Psoas muscle (tissue), 8 donors: ENCODE data around the gene TCTN1. TPM values are rescaled to one million over a fixed set of nuclear protein-coding genes. Genes with fewer than 3 reads are reported as not detected.
"Not testable (repeated sequence)": the region's sequence is repeated elsewhere in the genome, so short reads cannot be mapped to it uniquely, and the experiment has no call there.

Experiments
- ATAC-seq, 4 donors: fragments of 200-7000 bp; cut with Tn5 transposase; one replicate each; pipeline ENCODE4 v1.9.1; 2020; ENCODE audit warnings: moderate library complexity in 3 of 4, mild to moderate bottlenecking in 2 of 4
- DNase-seq, 2 donors: peaks; one replicate each; pipeline ENCODE4 v3.0.0-alpha.2; 2020
- H3K27ac ChIP-seq: fragments of 200-600 bp; one replicate; pipeline ENCODE4 v1.8.0; 2022
- H3K27me3 ChIP-seq, 3 donors: fragments of 200-600 bp in 1 of 3; one replicate each; pipeline versions ENCODE4 v1.6.1 to v1.8.0; 2013 to 2022; ENCODE audit warnings: low read length in 2 of 3, mild to moderate bottlenecking in 2 of 3, moderate library complexity in 1 of 3; ENCODE audit not compliant: insufficient read depth in 3 of 3
- H3K36me3 ChIP-seq, 2 donors: fragments of 200-600 bp in 1 of 2; one replicate each; pipeline versions ENCODE4 v1.6.1 to v1.8.0; 2013 to 2022; ENCODE audit warnings: low read depth in 1 of 2, mild to moderate bottlenecking in 1 of 2, moderate library complexity in 1 of 2; ENCODE audit not compliant: insufficient read depth in 1 of 2
- H3K4me1 ChIP-seq: fragments of 200-600 bp; one replicate; pipeline ENCODE4 v1.8.0; 2022
- H3K4me3 ChIP-seq: fragments of 200-600 bp; one replicate; pipeline ENCODE4 v1.8.0; 2022; ENCODE audit warnings: mild to moderate bottlenecking
- H3K9me3 ChIP-seq: fragments of 200-600 bp; one replicate; pipeline ENCODE4 v1.8.0; 2022
- CTCF ChIP-seq: fragments of 200-600 bp; IDR thresholded peaks from one replicate; pipeline ENCODE4 v1.8.0; 2022; ENCODE audit warnings: antibody characterized with exemption
- WGBS, 3 donors: extraction: QIAGEN DNeasy Blood & Tissue Kit; methylation state at CpG; one replicate each; pipeline versions ENCODE4 v1.1.6 to v1.1.7; 2013; 5-methylcytosine and 5-hydroxymethylcytosine counted together
- intact Hi-C, 2 donors: fragments of 100-400 bp; cut with DNase I; formaldehyde crosslinking; loops; one replicate each; pipeline versions ENCODE4 v1.11.0 to v1.14.2; 2022
- polyA plus RNA-seq, 3 donors: library from polyadenylated mRNA; stranded (reverse); fragments of 200-250 nt; gene quantifications; one replicate each; pipeline ENCODE4 v1.2.3, GENCODE V29; 2013
- total RNA-seq, 4 donors: library from RNA; stranded (reverse); fragmentation: NEBNext Ultra II Directional in 2 of 4; extraction: Animal tissue kit (Norgen Biotek cat#: 25700) in 2 of 4; gene quantifications; one replicate each; pipeline versions ENCODE4 v1.2.1 to v1.2.4, GENCODE V29; 2021 to 2023
- donor health status: healthy with polysubstance abuse.
- donor health status: DM: no; HTN: no; CAD: no; lungs with moderate emphysema.
- donor health status: Bipolar disorder and iron deficiency.
- donor health status: healthy.
- donor health status: DM: yes; HTN: yes; CAD: no.
- donor health status: DM: no; HTN: no; CAD: no.
- donor health status: DM: no; HTN: no; CAD: no.
- donor health status: DM: yes; HTN: yes; CAD: no.

Gene TCTN1
- total and polyA plus RNA-seq, 7 donors = 4.0 to 24.7 (median 12.1) TPM

GRCh38 chr12:110597885-110598284 is 16.0 kb upstream of the TCTN1 start:
- no peak for DNase-seq
- ATAC-seq = no peak
- no peaks in the 10 kb centered on the region for H3K9me3 ChIP-seq
- TF ChIP-seq CTCF = no peak
- H3K4me1 ChIP-seq = peaks cover 3% of the 10 kb centered on the region
- intact Hi-C loops = loop anchor here in 1 of 2 donors (5.0 kb wide), 1 partner anchor 71 kb away; no protein-coding TSS in a partner anchor
- no peaks in the 10 kb centered on the region for H3K36me3 ChIP-seq
- no peaks in the 10 kb centered on the region for H3K27me3 ChIP-seq
- 55 to 67% (median 61%) methylated on average over 1 of the region's 1 CpG for WGBS, 3 donors
- no peak overlapping the region for H3K27ac ChIP-seq
- H3K4me3 ChIP-seq = no peak overlapping the region

GRCh38 chr12:110599334-110599733 is 14.6 kb upstream of the TCTN1 start:
- ATAC-seq (no peak), DNase-seq (no peak)
- TF ChIP-seq CTCF = no peak
- H3K27ac ChIP-seq = no peak overlapping the region
- H3K4me3 ChIP-seq = no peak overlapping the region
- no peaks in the 10 kb centered on the region for H3K9me3 ChIP-seq
- 84 to 89% (median 87%) methylated on average over 4 of the region's 4 CpGs for WGBS, 3 donors
- no peaks in the 10 kb centered on the region for H3K27me3 ChIP-seq
- no peaks in the 10 kb centered on the region for H3K36me3 ChIP-seq
- intact Hi-C loops = loop anchor here in 1 of 2 donors (5.0 kb wide), 1 partner anchor 72 kb away; no protein-coding TSS in a partner anchor
- no peaks in the 10 kb centered on the region for H3K4me1 ChIP-seq

- Histone ChIP-seq H3K27me3 (no peaks in the 10 kb centered on the region), H3K36me3 (no peaks in the 10 kb centered on the region), H3K27ac (no peak overlapping the region), H3K4me3 (no peak overlapping the region), H3K9me3 (no peaks in the 10 kb centered on the region), H3K4me1 (no peaks in the 10 kb centered on the region)
- intact Hi-C loops = loop anchor here (1.0 to 5.0 kb wide), 3 partner anchors 88 to 148 kb away; partner anchors contain the start of gene ARPC3 (in 2 of the 2)
- 51 to 61% (median 52%) methylated on average over 4 of the region's 4 CpGs for WGBS, 3 donors
- peak; percentile 46 to 77 (median 63) for ATAC-seq
- no peak for DNase-seq
- TF ChIP-seq CTCF = peak; percentile 46
Measured at GRCh38 chr12:110600254-110600653, 13.7 kb upstream of the TCTN1 start.

- TF ChIP-seq CTCF = peak; percentile 76
- not testable (repeated sequence) for H3K9me3 ChIP-seq, H3K36me3 ChIP-seq, H3K4me3 ChIP-seq, H3K27me3 ChIP-seq, H3K27ac ChIP-seq, H3K4me1 ChIP-seq, DNase-seq
- intact Hi-C loops = loop anchor here (5.0 kb wide), 1 partner anchor 150 kb away; the partner anchor contains the start of gene ARPC3 (in 2 of the 2)
- peak; percentile 74 to 87 (median 79) for ATAC-seq
- 53 to 59% (median 57%) methylated on average over 14 of the region's 14 CpGs for WGBS, 3 donors
Measured at GRCh38 chr12:110602085-110602814, 11.7 kb upstream of the TCTN1 start.
